HG02973 (cell line): ENCODE results near the gene DGKQ.
"Not testable (repeated sequence)": the region's sequence is repeated elsewhere in the genome, so short reads cannot be mapped to it uniquely, and the experiment has no call there.

ENCODE experiments used
- ATAC-seq: cut with Tn5 transposase; IDR thresholded peaks from one replicate; pipeline ENCODE4 v1.9.1; 2021; ENCODE audit warnings: moderate library complexity; ENCODE audit not compliant: unreplicated experiment

Gene DGKQ

DNA sequence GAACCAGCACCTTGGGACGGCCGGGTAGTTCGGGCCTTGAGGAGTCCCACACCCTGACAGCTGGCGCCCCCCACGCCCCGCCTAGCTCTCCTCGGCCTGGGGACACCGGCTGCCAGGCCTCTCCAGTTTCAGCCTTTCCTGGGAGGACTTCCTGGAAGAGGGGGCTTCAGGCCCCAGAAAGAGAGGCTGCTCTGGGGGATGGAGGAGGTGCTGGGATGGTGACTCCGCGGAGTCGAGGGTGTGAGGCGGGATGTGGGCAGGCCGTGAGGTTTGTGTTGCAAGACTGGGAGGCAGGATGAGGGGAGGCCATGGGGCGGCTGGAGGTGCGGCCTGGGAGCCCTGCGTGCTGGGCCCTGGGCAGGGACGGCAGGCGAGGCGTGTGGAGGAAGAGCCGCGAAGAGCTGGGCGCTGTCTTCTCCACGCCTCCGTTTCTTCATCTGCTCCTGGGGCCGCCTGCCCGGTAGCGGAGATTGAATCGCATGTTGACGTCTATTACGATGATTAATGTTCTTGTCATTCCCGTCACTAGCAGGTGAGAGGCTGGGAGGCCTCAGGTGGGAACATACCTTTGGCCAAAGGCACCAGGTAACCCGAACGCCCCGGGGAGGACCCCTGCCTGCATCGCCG lies 37.1 kb upstream of the DGKQ start:
- no peak for ATAC-seq

DNA sequence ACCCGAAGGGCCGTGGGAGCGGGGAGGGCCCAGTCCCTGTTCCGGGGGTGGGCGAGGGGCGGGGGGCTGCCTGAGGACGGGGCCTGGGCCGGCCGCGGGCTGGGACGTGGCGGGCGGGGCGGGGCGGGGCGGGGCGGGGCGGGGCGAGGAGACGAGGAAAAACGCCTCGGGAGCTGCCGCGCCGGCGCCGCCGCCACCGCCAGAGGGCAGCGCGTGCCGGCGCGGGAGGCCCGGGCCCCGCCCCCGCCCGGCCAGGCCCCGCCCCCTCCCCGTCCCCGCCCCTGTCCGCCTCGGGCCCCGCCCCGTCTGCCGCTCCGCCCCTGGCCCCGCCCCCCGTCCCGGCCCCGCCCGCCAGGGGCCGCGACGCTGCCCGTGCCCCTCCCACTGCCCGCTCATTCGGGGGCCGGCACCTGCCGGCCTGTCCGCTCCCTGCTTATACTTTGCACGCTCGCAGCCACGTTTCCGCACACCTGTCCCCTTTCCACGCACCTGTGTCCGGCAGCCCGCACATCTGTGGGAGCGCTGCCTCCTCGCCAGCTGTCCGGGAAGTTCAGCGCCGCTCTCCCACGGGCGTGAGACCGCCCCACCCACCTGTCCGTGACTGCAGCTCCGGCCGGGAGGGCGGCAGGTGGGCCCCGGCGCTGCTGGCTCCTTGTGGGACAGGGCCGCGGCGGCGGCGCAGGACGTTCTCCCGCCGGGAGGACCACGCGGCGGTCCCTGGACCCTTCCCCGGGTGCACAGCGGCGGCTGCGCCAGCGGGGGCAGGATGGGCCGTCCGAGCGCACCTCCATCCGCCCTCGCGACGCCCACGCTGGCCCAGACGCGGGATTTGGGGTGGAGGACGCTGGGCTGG lies 36.4 kb upstream of the DGKQ start:
- no peak for ATAC-seq

DNA sequence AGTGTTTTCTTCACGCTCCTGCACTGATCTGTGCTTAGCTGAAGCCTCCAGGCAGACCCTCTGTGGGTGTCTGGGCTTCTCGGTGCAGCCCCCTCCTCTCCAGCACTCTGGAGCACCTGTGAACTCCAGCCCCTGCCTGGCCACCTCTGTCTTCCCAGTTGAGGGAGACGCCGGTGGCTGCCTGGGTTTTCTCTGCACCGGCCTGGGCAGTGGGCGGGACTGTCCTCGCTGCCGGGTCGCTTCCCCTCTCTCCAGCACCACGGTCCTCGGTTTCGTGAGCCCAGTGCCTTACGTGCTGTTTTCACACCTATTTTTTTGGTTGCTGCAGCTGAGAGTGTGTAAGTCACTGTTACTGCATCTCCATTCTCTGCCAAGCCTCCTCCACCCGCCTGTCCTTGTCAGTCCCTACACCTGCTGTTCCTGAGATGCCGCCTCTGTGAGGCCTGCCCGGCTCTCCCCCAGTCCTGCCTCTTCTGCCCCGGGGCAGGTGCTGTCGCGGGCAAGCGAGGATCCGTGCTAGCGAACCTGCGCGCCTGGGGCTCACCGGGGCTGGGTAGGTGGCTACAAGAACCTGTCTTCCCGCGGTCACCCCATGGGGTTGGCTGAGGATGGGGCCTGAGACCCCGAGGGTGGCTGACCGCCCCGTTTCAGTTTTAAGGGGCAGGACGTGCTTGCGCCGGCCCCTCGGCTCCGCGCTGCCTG lies 35.6 kb upstream of the DGKQ start:
- ATAC-seq: no peak

DNA sequence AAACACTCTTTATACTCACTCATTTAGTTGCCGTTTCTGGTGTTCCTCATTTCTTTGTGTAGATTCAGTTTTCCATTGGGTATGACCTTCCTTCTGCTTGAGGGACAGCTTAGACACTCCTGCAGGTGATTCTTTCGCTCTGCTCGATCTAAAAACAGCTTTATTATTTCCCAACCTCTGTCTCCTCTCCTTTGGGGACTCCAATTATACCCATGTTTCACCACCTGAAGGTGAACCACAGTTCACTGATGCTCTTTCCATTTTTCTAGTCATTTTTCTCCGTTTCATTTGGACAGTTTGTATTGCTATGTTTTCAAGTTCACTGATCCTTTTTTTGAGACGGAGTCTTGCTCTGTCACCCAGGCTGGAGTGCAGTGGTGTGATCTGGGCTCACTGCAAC lies 33.5 kb upstream of the DGKQ start:
- no peak for ATAC-seq

DNA sequence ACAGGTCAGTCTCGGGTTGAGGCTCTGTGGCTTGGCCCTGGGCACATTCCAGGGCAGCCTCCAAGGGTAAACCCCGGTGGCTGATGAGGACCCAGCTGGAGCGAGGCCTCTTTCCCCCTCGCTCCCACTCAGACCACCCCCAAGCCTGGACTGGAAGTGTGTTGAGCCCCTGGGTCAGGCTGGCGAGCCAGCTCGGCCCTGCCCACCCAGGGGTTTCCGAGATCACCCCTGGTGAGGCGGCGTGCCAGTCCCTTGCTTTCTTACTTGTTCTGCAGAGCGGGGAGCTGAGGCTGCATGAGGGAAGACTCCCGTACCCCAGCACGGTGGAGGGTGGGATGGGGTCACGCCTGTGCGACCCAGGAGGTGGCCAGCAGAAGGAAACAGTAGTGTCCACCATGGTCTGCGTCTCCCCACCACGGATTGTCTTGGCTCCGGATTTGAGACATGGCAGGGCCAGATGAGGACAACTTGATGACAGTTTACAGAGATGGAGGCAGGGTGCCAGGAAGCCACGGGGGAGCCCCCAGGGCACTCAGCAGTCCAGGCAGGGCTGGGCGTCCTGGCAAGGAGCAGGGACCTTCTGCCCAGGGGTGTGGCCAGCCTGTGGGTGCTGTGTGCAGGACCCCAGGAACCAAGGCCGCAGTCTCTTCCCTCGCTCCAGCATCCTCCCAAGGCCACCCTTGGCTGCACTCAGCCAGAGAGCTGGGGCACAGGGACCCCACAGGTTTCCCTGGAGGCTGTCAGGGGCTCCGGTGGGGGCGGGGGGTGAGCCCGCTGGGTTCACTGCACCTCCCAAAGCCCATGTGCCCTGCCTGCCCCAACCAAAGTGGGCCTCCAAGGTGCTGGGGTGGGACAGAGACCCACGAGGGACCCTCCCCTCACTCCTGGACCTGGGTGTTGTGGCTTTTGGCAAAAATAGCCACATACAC lies 31.5 kb upstream of the DGKQ start:
- ATAC-seq: no peak

DNA sequence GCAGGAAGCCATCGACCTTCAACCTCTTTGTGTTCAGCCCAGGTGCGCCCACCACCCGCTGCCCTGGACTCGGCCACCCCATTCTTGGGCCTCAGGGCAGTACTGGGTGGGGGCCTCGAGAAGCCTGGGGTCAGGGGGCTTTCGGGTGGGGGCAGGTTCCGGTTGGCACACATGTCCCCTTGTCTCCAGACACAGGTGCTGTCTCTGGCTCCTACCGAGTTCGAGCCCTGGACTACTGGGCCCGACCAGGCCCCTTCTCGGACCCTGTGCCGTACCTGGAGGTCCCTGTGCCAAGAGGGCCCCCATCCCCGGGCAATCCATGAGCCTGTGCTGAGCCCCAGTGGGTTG lies 30.7 kb upstream of the DGKQ start:
- no peak for ATAC-seq

DNA sequence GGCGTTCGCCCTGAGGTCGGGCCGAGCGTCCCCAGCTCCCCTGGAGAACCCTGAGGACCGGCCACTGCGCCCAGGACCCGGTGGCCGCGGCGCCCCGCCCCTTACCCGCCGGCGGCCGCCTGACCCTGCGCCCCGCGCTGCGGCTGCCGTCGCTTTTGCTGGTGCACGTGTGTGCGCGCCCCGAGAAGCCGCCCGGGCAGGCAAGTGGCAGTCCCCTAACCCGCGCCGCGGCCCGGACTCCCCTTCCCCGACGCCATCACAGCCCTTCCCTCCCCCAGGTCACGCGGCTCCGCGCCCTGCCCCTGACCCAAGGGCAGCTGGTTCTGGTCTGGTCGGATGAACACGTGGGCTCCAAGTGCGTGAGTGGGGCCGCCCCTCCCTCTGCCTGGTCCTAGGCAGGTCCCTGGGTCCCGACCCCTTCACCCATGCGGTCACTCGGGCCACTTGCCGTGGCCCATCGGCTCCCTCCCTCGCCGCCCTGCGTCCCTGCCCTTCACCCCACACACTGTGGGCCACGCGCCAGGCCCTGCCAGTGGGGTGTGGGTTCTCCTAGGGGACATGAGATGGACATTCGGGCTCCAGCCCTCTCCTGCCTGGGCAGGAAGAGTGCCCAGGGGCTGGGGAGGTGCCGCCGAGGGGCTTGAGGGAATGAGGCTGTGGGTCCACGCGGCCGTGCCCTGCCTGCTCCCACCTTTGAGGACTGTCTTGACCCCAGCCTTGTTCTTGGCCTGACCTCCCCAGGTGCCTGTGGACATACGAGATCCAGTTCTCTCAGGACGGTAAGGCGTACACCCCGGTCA lies 30.1 kb upstream of the DGKQ start:
- no peak for ATAC-seq

DNA sequence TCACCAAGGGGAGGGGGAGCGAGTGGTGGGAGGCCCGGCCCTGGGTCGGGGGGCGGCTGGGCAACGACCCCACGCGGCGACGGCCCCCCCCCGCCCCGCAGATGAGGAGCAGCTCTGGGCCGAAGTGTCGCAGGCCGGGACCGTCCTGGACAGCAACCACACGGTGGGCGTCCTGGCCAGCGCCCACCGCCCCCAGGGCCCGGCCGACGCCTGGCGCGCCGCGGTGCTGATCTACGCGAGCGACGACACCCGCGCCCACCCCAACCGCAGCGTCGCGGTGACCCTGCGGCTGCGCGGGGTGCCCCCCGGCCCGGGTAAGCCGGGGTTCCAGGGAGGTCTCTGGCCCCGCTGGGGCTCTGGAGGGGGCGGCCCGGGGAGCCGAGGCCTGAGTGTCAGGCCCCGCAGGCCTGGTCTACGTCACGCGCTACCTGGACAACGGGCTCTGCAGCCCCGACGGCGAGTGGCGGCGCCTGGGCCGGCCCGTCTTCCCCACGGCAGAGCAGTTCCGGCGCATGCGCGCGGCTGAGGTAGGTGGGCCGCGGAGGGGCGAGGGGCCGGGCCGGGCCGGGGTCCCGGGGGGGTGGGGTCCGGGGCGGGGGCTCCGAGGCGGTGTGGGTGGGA lies 29.4 kb upstream of the DGKQ start:
- no peak for ATAC-seq

DNA sequence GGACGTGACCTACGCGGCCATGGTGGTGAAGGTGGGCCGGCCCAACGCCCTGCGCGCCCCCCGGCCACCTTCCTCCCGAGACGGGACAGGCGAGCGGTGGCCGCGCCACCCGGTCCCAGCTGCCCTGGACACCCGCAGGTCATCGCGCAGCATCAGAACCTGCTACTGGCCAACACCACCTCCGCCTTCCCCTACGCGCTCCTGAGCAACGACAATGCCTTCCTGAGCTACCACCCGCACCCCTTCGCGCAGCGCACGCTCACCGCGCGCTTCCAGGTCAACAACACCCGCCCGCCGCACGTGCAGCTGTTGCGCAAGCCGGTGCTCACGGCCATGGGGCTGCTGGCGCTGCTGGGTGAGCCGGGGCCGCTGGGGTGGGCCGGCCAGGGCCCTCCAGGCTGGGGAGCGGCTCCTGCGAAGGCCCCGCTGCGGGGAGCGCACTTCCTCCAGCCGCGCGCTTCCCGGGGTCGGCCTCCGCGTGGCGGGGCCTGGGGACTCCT lies 28.8 kb upstream of the DGKQ start:
- ATAC-seq: no peak

DNA sequence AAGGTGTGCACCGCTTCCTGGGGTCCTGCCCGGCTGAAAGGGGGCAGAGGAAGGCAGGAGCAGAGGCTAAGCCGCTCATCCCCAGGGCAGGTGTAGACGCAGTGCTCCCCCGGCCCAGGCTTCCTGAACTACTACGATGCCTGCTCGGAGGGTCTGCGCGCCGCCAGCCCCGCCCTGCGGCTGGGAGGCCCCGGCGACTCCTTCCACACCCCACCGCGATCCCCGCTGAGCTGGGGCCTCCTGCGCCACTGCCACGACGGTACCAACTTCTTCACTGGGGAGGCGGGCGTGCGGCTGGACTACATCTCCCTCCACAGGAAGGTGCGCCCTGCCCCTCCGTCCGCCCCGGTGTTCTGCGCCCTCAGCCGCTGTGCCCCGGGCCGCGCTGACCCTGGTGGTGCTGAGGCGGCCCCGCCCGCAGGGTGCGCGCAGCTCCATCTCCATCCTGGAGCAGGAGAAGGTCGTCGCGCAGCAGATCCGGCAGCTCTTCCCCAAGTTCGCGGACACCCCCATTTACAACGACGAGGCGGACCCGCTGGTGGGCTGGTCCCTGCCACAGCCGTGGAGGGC lies 28.3 kb upstream of the DGKQ start:
- no peak for ATAC-seq

DNA sequence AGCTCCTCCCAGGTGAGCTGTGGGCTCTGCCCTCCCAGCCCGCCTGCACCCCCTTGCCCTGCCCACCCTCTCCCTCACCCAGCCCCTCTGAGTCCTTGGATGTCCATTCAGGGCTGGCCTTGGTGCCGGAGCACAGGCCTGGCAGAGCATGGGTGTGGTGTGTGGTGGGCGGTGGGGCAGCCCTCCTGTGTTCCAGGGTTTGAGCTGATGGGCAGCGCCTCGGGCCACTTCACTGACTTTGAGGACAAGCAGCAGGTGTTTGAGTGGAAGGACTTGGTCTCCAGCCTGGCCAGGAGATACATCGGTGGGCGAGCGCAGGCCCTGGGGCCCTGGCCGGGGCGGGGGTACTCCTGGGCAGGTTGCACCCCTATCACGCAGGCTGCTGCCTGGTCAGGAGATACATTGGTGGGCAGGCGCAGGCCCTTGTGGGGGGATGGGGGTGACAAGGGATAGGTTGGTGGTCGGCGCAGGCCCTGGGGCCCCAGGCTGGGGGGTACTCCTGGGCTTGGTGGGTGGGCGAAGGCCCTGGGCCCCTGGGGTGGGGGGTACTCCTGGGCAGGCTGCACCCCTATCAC lies 27.4 kb upstream of the DGKQ start:
- no peak for ATAC-seq

DNA sequence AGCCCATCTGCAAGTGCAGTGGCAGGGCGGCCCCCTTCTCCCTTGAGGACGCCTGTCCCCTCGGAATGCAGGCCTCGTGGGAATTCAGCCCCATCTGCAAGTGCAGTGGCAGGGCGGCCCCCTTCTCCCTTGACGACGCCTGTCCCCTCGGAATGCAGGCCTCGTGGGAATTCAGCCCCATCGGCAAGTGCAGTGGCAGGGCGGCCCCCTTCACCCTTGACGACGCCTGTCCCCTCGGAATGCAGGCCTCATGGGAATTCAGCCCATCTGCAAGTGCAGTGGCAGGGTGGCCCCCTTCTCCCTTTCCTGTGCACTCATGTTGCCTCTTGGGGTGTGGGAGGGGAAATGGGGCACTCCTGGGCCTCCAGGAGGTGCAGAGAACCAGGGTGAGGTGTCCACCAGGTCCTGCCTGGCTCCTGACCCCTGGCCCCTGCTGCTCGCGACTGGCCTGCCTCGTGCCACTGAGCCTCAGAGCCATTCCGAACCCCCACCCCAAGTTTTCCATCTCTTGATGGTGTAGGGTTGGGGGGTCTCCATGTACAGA lies 26.6 kb upstream of the DGKQ start:
- no peak for ATAC-seq

DNA sequence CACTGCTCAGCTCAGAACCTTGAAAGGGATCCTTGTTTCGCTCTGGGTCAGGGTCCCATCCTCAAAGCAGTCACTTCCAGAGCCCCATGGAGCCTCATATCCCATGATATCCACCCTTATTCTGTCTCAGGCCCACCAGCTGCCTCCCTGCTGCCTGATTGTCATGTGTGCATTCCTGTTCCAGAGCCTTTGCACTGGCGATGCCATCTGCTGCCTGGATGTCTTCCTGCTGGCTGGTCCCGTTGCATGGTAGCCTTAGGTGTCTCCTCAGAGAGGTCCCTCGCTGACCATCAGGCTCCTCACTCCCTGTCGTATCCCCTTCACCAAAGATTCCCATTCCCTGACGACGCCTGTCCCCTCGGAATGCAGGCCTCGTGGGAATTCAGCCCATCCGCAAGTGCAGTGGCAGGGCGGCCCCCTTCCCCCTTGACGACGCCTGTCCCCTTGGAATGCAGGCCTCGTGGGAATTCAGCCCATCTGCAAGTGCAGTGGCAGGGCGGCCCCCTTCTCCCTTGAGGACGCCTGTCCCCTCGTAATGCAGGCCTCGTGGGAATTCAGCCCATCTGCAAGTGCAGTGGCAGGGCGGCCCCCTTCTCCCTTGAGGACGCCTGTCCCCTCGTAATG lies 26.0 kb upstream of the DGKQ start:
- not testable (repeated sequence) for ATAC-seq

DNA sequence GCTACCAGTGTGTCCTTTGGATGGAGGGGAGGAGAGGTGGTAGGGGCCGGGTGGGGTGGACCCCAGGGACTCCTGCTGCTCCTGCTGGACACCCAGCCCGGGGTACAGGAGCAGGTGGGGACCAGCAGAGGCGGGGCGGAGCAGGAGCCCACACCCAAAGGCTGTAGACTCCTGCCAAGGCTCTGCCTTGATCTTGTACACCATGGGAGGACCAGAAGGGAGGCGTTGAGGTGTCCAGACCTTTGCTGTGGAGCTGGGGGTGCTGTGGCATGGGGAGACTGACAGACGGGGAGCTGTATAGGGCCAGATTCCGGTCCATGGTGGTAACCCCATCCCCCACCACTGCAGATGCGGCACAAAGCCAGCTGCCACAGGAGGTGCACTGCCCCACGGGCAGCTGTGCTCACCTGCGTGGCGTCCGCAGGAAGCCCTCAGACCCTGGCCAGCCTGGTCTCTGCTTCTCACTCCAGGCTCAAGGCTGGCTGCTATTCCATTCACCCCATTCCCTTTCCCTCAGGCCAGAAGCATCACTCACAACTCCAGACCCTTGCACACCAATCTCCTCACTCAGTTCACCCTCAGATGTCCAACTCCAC lies 24.8 kb upstream of the DGKQ start:
- no peak for ATAC-seq

DNA sequence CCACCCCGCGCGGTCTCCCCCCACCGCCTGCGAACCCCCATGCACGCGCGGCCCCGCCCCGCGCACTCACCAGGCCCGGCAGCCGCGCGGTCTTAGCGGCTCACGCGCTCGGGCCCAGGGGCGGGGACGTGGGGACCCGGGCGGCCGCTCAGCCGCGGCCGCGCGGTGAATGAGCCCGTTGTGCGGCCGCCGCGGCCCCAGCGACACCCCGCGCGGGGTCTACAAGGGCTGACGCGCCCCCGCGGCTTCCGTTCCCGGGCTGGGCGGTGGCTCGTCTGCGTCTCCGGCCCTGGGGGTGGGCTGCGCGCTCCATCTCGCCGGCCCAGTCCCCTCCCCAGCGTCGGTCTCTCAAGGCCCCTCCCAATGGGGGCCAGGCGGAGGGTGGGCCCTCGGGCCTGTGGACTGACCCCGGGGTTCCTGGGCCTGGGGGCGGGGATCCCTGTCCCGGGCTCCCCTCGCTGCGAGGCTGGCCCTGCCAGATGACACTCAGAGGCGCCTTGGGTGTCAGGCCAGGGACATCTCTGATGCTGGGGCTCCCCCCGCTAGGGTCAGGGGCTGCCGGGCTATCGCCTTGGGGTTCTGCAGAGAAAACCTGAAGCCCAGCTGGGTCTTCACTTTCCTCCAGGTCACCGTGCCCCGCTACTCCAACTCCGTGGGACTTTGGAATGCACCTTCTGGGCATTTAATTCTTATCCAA lies 24.2 kb upstream of the DGKQ start:
- ATAC-seq: no peak

DNA sequence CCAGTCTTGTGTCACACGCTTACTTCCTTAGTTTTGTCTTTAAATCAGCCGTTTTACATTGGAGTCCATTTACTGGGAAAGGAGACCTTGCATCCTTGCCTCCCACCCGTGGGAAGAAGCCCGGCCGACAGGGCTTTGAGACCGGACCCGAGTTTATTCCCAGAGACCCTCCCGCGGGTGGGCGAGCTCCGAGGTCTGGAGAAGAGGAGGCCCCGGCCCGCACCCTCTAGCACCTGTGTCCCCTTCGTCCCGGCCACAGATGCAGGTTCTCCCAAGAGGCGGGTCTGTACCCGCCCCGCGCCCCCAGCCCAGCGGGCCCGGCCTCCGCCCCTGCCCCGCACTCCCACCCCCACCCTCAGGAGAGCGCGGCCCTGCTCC lies 23.6 kb upstream of the DGKQ start:
- ATAC-seq: no peak
